Endothelial cell of umbilical vein (primary cell): ENCODE data around the gene KCTD5.

Experiments used
- CTCF ChIP-seq, 2 donors: IDR thresholded peaks; 1 replicate in 1 of 2; 2 replicates in 1 of 2; pipeline ENCODE4 v1.5.1; 2011; ENCODE audit warnings: low read length in 2 of 2, mild to moderate bottlenecking in 2 of 2, moderate library complexity in 2 of 2, control low read depth in 1 of 2, inconsistent platforms in 1 of 2, low read depth in 1 of 2; ENCODE audit not compliant: insufficient read depth in 1 of 2; ENCODE audit errors: extremely low read depth in 1 of 2
- EZH2 ChIP-seq: IDR thresholded peaks from 2 replicates; pipeline ENCODE4 v1.6.1; 2012; ENCODE audit warnings: borderline replicate concordance, low read depth, mild to moderate bottlenecking, moderate library complexity, low read length, inconsistent platforms; ENCODE audit not compliant: severe bottlenecking
- GATA2 ChIP-seq: IDR thresholded peaks from 2 replicates; pipeline ENCODE4 v1.7.0; 2011; ENCODE audit warnings: low read depth, mild to moderate bottlenecking, moderate library complexity, mixed read lengths, low read length; ENCODE audit not compliant: insufficient read length, insufficient read depth
- JUN ChIP-seq: IDR thresholded peaks from 2 replicates; pipeline ENCODE4 v1.6.1; 2011; ENCODE audit warnings: borderline replicate concordance, low read depth; ENCODE audit not compliant: insufficient read length, insufficient read depth
- MAX ChIP-seq: IDR thresholded peaks from 2 replicates; pipeline ENCODE4 v1.6.1; 2011; ENCODE audit not compliant: insufficient read depth, insufficient read length
- MYC ChIP-seq: IDR thresholded peaks from one replicate; pipeline ENCODE4 v1.6.1; 2011; ENCODE audit warnings: mild to moderate bottlenecking, low read depth, low read length
- POLR2A ChIP-seq: IDR thresholded peaks from 2 replicates; pipeline ENCODE4 v1.6.1; 2012; ENCODE audit warnings: low read depth, mild to moderate bottlenecking, control low read depth, low read length
- POLR2AphosphoS5 ChIP-seq: IDR thresholded peaks from 2 replicates; pipeline ENCODE4 v1.6.1; 2012; ENCODE audit warnings: low read depth, mild to moderate bottlenecking, control low read depth, low read length, moderate library complexity; ENCODE audit not compliant: insufficient read depth

GRCh38 chr16:2753733-2754020 lies 71.4 kb downstream of the KCTD5 start:
- TF ChIP-seq EZH2 (no peak), CTCF (IDR thresholded peaks at IDR 0.05; ENCODE audit: extremely low read depth in 1 of 2, insufficient read depth in 1 of 2, low read depth in 1 of 2, low read length in 2 of 2) (no peak), POLR2AphosphoS5 (no peak), POLR2A (no peak), MAX (no peak), JUN (no peak), MYC (no peak), GATA2 (no peak)
